HFFc6 (cell line): ENCODE results near the gene ILRUN. TPM values are rescaled to one million over a fixed set of nuclear protein-coding genes. Genes with fewer than 3 reads are reported as not detected.

Experiments
- DNase-seq: peaks from one replicate; pipeline ENCODE4 v3.0.0-alpha.2; 2018
- H3K27ac Mint-ChIP-seq: 2 replicates; pipeline ENCODE4 v1.8.0; 2020; ENCODE audit warnings: mild to moderate bottlenecking, mixed read lengths
- H3K27me3 Mint-ChIP-seq: 2 replicates; pipeline ENCODE4 v1.8.0; 2021; ENCODE audit warnings: mild to moderate bottlenecking, moderate library complexity, mixed read lengths; ENCODE audit not compliant: insufficient read depth
- H3K36me3 Mint-ChIP-seq: 2 replicates; pipeline ENCODE4 v1.8.0; 2021; ENCODE audit warnings: low read depth, mixed read lengths
- H3K4me1 Mint-ChIP-seq: 2 replicates; pipeline ENCODE4 v1.8.0; 2020; ENCODE audit warnings: low read depth, mixed read lengths
- H3K4me3 Mint-ChIP-seq: 2 replicates; pipeline ENCODE4 v1.8.0; 2020; ENCODE audit warnings: mild to moderate bottlenecking, moderate library complexity, mixed read lengths
- H3K9me3 Mint-ChIP-seq: 2 replicates; pipeline ENCODE4 v1.8.0; 2020; ENCODE audit warnings: mild to moderate bottlenecking, mixed read lengths
- total RNA-seq, 6 experiments: library from RNA; stranded (reverse); fragmentation: NEBNext Ultra II Directional; extraction: Animal tissue kit (Norgen Biotek cat#: 25700); gene quantifications; 2 replicates in 1 of 6; 3 replicates in 5 of 6; pipeline ENCODE4 v1.2.3, GENCODE V29; 2021
- TF ChIP-seq, protein P1 (sequence below): fragments of 200-600 bp; sonication (generic); IDR thresholded peaks from 2 replicates; pipeline ENCODE4 v1.5.0; 2021; ENCODE audit warnings: antibody characterized with exemption, mild to moderate bottlenecking

ILRUN gene
- total RNA-seq, 6 experiments from 2014 or later: 56.0 to 65.1 (median 59.4) TPM

DNA sequence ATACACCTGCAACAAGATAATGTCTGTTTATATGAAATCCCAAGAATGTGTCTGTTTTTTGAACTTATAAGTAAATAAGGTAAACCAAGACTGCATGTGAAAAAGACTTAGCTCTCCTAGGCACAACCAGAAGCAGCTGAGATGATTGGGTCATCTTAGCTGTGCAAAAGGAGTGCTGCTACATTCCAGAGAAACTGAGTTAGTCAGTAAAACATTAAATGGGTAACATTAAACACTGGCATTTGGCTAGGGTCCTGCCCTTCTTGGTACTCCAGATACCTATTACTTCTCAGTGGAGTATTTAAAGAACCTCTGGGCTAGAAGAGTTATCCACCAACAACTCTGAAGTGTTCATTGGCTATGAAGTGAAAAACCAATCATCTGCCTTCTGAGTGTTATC, 47.8 kb downstream of the ILRUN start:
- Mint-ChIP-seq H3K4me1 (peaks cover 27% of the 10 kb centered on the region), H3K27ac (no peak overlapping the region), H3K27me3 (no peaks in the 10 kb centered on the region; the same call in 1 of the 2 replicates), H3K9me3 (no peaks in the 10 kb centered on the region), H3K36me3 (peaks cover 24% of the 10 kb centered on the region), H3K4me3 (no peak overlapping the region)
- DNase-seq: no peak
- TF ChIP-seq, protein P1, sequence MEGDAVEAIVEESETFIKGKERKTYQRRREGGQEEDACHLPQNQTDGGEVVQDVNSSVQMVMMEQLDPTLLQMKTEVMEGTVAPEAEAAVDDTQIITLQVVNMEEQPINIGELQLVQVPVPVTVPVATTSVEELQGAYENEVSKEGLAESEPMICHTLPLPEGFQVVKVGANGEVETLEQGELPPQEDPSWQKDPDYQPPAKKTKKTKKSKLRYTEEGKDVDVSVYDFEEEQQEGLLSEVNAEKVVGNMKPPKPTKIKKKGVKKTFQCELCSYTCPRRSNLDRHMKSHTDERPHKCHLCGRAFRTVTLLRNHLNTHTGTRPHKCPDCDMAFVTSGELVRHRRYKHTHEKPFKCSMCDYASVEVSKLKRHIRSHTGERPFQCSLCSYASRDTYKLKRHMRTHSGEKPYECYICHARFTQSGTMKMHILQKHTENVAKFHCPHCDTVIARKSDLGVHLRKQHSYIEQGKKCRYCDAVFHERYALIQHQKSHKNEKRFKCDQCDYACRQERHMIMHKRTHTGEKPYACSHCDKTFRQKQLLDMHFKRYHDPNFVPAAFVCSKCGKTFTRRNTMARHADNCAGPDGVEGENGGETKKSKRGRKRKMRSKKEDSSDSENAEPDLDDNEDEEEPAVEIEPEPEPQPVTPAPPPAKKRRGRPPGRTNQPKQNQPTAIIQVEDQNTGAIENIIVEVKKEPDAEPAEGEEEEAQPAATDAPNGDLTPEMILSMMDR: no peak

Other genes with a start within 250 kb of the ILRUN start
- not detected for gene PACSIN1, start 230.7 kb downstream of the ILRUN start, total RNA-seq
- not detected for gene SPDEF, start 140.4 kb downstream of the ILRUN start, total RNA-seq
- 100 to 1,000 TPM; 132 to 194 (median 161) TPM for gene SNRPC, start 60.7 kb upstream of the ILRUN start, total RNA-seq
- gene BLTP3A, start 95.3 kb upstream of the ILRUN start, total RNA-seq: 1 to 10 TPM; 7.2 to 9.8 (median 8.9) TPM
- gene TAF11, start 191.3 kb upstream of the ILRUN start, total RNA-seq: 10 to 100 TPM; 15.2 to 19.0 (median 16.1) TPM
- 10 to 100 TPM; 11.6 to 13.5 (median 13.1) TPM for gene ANKS1A, start 192.5 kb upstream of the ILRUN start, total RNA-seq